ENCODE measurements around the gene PLSCR2.
"Not testable (repeated sequence)": the region's sequence is repeated elsewhere in the genome, so short reads cannot be mapped to it uniquely, and the experiment has no call there.

PLSCR2 gene, protein sequence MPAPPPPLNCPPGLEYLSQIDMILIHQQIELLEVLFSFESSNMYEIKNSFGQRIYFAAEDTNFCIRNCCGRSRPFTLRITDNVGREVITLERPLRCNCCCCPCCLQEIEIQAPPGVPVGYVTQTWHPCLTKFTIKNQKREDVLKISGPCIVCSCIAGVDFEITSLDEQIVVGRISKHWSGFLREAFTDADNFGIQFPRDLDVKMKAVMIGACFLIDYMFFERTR

DNA sequence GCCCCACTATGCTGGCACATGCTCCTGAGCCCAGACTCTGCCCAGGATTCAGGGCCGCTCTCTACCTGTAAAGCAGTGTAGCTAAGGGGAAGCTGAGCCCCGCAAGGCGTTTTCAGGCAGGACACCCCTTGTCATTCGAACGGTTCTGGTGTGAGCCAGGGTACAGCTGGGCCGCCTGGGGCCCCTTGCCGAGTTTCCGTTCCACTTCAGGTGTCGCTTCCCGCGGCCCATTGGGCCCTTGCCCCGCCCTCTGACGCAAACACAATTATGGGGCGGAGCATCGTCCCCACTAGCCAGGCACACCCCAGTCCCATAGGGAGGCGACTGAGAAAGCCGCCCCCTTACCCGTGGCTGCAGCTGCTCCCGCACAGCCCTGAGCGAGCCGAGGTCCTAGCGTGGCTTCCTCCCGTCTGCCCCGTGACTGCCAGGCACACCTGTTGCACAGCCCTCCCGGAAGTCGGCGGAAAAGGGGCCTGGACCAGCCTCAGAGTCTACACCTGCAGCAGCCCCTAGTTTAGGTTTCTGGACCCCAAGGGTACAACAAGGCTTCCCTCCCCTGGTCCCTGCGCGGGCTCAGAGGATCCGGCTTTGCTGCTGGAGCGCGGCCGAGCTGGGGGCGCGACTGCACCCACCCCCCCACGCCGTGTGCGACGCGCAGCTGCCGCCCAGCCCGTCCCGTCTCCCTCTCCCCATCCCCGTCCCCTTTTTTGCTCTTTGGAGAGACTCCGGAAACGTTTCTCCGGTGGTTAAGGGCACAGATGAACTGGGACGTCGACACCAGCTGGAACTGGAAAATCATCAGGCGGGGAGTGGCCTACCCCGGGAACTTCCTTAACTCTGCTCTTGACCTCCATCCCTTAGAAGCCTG lies at the start of gene PLSCR2:
Gene PLSCR2, minus strand, starts transcription at position 412 of the 868 bp plus-strand sequence. CDS start 9,657 bp downstream, outside the sequence.
- DNase-seq (ENCODE audit: low spot score) = peak; percentile 44

DNA sequence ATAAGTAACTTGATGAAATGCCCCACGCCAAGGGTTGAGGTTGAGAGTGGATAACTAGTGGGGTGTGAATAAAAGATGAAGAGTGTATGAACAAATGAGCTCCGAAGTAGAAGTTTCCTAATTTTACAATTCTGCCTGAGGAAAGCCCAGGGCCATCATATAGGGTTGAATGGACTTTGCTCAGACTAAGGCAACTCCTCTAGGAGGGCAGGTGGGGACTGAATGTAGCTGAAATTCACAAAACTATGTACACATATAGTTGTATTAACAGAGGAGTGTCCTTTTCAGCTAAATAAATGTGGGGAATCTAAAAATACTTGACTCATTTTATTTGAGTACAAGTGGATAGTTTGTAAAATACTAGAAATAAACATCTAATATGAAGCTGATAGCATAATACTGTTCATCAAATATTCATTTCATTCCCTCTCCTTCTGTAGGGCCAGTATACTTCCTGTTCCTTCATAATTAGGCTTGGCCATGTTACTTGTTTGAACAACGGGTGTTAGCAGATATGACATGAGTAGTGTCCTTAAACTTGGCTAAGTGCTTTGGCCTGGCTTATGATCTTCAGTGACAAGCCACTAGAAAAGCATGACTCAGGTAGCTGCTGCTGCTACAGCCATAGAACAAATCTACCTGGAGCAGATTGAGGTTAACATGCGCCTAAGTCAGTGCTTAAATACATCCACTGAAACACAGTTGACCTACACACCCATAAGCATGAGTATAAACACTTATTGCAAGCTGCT lies 48.5 kb upstream of the PLSCR2 start:
- no peak for DNase-seq (ENCODE audit: low spot score)

DNA sequence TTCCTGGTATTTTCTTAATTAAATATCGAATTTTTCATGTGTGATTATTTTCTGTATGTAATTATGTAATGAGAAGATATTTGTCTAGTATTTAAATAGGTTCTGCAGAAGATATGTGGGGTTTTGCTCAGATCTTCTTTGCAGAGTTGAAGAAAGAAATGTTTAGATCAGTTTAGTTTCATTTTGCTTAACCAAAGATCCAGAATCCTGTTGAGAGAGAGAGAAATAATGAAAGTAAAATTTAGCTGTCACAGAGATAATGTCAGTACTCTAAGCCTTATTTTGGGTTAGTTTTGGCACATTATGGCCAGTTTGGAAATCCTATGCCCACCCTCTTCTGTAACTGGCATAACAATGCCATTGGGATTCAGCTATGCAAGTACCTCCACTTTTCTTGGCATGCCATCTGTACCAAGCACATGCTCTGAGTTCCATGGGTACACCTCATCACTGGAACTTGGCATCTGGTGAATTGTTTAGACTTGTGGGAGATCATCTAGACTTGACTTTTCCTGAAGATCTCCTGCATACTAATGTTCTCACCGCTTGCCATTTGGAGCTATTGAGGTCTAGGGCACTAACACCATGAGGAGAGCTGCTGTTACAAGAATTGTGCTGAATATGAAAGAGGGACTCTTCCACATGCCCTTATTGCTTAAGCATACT lies 44.2 kb upstream of the PLSCR2 start:
- no peak for DNase-seq (ENCODE audit: low spot score)

GRCh38 chr3:146511402-146512134 lies 42.2 kb upstream of the PLSCR2 start:
- no peak for DNase-seq (ENCODE audit: low spot score)

- no peak for DNase-seq (ENCODE audit: low spot score)
Observed at GRCh38 chr3:146507331-146508120, 38.2 kb upstream of the PLSCR2 start.

- DNase-seq (ENCODE audit: low spot score) = no peak
Observed at GRCh38 chr3:146505516-146505915, 36.2 kb upstream of the PLSCR2 start.

GRCh38 chr3:146504498-146505197 lies 35.3 kb upstream of the PLSCR2 start:
- DNase-seq (ENCODE audit: low spot score) = no peak

DNA sequence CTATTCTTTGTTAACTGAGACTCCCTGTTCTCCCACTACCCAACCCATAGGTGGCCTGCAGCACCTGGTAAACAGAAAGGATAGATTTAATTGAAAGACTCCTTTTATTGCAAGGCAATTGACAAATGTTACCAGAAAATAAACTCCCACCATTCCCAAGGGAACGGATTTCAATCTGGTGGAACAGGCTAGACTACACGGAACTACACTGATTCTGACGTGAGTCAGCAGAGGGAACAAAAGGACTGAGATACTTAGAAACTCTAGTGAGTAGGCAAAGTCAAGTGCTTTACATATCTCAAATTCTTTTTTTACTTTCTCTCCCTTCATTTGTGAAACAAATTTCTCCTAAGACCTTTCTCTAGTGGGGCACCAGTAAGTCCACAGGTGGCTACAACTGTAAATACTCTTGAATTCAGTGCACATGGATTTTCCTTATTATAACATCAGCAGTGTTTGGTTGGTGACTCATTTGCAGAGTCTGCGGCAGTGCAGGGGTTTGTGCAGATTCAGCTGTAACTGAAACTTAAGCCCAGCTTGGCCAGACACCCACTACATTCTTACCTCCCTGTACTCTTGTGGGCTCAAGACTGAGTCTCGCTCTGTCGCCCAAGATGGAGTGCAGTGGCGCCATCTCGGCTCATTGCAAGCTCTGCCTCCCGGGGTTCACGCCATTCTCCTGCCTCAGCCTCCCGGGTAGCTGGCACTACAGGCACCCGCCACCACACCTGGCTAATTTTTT lies 34.3 kb upstream of the PLSCR2 start:
- DNase-seq (ENCODE audit: low spot score) = no peak

- no peak for DNase-seq (ENCODE audit: low spot score)
Observed at GRCh38 chr3:146502887-146503460, 33.6 kb upstream of the PLSCR2 start.

- DNase-seq (ENCODE audit: low spot score) = no peak
Observed at GRCh38 chr3:146501752-146502151, 32.4 kb upstream of the PLSCR2 start.

GRCh38 chr3:146499701-146500100 lies 30.3 kb upstream of the PLSCR2 start:
- no peak for DNase-seq (ENCODE audit: low spot score)

DNA sequence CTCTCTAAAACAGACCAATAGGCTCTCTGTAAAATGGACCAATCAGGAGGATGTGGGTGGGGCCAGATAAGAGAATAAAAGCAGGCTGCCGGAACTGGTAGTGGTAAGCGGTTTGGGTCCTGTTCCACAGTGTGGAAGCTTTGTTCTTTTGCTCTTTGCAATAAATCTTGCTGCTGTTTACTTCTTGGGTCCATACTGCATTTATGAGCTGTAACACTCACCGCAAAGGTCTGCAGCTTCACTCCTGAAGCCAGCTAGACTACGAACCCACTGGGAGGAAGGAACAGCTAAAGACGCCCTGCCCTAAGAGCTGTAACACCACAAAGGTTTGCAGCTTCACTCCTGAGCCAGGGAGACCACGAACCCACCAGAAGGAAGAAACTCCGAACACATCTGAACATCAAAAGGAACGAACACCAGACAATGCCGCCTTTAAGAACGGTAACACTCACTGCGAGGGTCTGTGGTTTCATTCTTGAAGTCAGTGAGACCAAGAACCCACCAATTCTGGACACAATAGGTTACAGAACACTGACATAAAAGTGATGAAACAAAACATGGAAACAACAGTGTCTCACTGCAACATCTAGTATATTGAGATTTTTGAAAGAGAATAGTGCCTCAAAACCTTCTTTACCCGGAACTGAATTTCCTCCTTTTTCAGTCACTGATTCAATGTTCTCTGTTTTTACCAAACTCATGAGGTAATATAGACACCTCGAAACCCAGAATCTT lies 28.8 kb upstream of the PLSCR2 start:
- no peak for DNase-seq (ENCODE audit: low spot score)

DNA sequence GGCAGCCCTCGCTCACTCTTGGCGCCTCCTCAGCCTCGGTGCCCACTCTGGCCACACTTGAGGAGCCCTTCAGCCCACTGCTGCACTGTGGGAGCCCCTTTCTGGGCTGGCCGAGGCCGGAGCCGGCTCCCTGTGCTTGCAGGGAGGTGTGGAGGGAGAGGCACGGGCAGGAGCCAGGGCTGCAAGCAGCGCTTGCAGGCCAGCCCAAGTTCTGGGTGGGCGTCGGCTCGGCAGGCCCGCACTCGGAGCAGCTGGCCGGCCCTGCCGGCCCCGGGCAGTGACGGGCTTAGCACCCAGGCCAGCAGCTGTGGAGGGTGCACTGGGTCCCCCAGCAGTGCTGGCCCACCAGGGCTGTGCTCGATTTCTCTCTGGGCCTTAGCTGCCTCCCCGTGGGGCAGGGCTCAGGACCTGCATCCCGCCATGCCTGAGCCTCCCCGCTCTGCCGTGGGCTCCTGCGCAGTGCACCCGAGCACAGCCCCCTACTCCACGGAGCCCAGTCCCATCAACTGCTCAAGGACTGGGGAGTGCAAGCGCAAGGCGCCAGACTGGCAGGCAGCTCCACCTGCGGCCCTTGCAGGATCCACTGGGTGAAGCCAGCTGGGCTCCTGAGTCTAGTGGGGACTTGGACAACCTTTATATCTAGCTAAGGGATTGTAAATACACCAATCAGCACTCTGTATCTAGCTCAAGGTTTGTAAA lies 27.9 kb upstream of the PLSCR2 start:
- DNase-seq (ENCODE audit: low spot score) = not testable (repeated sequence)

- DNase-seq (ENCODE audit: low spot score) = no peak
Observed at GRCh38 chr3:146496726-146497125, 27.4 kb upstream of the PLSCR2 start.

DNA sequence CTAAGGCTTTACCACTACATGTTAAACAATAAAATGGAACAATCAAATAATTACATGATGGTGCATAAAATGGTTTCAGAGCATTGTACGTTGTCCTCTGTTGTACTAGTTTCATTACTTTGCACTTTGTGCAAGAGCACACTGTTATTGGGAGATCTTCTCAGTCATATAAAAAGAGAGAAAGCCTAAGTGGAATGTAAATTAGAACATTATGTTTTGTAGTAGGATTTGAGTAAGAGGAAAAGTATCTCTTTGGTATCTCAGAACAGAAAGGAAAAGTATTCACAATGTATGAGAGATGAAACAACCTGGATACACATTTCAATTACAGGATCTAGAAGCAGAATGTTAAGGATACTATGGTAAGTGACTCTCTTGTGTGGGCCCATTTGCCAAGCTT lies 26.9 kb upstream of the PLSCR2 start:
- no peak for DNase-seq (ENCODE audit: low spot score)

DNA sequence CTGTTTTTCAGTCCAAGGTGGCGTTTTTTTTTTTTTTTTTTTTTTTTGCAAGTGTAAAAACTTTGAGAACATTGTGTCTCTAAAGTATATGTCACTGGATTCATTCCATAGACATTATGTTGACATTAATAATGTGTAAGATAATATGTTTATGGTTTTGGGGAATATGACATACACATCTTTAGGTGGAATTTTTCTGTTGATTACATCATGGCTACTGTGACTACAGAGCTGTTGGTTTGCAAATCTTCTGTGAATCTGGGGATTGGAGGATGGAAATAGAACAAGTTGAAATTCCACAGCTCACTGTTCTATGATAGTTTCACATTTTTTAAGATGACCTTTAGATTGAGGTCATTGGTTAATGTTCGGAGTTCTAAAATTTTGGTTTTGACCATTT lies 24.4 kb upstream of the PLSCR2 start:
- no peak for DNase-seq (ENCODE audit: low spot score)

GRCh38 chr3:146493221-146493620 lies 23.9 kb upstream of the PLSCR2 start:
- no peak for DNase-seq (ENCODE audit: low spot score)

GRCh38 chr3:146491303-146491702 lies 21.9 kb upstream of the PLSCR2 start:
- DNase-seq (ENCODE audit: low spot score) = no peak
